Right renal pelvis (tissue), 4 donors: Measurements from ENCODE around the gene CETP. TPM values are rescaled to one million over a fixed set of nuclear protein-coding genes. Genes with fewer than 3 reads are reported as not detected.
A peak's percentile ranks its signal among the peaks of the same experiment; 100 is the strongest.

Experiments used
- DNase-seq, 4 donors: peaks; one replicate each; pipeline ENCODE4 v3.0.0-alpha.2; 2013; ENCODE audit warnings: low read depth in 4 of 4, low spot score in 3 of 4, missing footprints in 1 of 4
- polyA plus RNA-seq, 4 donors: library from polyadenylated mRNA; unstranded; fragments of 120-200 nt; gene quantifications; one replicate each; pipeline ENCODE4 v1.2.1, GENCODE V29; 2013; ENCODE audit not compliant: insufficient read length in 4 of 4

CETP gene
- 10 to 100 TPM; 11.6 to 16.4 (median 12.9) TPM for polyA plus RNA-seq

DNA sequence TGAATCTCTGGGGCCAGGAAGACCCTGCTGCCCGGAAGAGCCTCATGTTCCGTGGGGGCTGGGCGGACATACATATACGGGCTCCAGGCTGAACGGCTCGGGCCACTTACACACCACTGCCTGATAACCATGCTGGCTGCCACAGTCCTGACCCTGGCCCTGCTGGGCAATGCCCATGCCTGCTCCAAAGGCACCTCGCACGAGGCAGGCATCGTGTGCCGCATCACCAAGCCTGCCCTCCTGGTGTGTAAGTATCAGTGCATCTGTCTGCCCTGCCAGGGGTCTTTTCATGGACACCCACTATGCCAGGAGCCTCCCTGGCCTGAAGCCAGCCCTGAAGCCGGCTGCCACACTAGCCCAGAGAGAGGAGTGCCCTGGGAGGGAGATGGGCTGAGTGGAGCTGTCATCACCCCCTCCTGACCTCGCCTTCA lies at the start of gene CETP:
Gene CETP, plus strand, starts transcription at position 100 of the 431 bp plus-strand sequence. Its CDS starts 30 bp downstream, at position 130.
- no peak for DNase-seq

DNA sequence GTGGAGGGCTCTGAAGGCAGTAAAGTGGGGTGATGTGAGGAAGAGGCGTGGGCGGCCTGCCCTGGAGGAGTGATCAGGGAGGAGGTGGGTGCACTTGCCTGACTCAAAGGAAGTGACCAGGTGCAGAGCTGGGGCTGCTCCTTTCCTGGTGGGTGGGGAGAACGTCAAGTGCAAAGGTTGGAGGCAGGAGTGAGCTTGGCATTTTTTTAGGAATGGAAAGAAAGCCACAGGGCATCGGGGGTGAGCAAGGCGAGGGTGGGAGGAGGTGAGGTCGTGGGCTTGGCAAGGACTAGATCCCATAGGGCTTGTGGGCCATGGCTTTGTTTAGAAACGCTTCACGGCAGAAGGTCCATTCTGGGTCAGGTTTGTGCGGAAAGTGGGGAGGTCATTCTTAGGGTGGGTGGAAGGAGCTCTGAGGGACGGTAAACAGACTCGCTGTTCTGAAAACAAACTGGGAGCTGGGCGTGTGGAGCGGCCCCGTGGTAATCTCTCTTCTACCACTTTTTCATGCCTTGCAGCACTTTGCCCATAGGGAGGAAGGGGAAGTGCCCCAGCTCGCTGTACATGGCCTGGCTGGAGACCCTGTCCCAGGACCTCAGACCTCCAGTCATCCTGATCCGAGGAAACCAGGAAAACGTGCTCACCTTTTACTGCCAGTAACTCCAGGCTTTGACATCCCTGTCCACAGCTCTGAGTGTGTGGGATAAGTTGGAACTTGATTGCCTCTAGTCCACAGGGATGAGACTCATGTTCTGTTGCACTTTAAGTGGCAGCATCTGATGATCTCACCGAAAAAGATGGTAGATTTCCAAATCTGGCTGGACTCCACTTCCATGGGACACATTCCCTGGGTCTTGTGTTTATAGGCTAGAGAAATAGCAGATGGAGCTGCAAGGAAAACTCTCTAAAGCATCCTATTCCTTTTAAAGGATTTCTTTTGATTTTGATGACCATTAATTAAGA lies 48.7 kb upstream of the CETP start:
- DNase-seq, result no peak

DNA sequence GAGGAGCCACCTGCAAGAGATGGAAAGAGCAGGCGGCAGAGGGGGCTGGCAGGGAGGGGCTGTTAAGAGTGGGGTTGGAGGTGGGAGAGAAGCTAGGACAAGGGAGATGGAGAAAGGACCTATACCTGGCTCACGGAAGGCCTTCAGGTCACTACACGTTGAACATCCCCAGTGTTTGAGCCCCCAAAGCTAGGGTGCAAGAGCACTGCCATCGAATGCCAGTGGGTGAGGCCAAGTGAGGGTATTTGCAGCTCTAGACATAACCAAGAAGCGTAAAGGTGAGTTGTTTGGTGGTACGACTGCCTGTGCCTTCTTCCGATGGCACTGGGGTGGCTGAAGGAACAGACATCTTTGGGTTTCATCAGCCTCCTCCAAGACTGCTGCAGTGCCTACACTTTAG lies 46.9 kb upstream of the CETP start:
- no peak for DNase-seq

DNA sequence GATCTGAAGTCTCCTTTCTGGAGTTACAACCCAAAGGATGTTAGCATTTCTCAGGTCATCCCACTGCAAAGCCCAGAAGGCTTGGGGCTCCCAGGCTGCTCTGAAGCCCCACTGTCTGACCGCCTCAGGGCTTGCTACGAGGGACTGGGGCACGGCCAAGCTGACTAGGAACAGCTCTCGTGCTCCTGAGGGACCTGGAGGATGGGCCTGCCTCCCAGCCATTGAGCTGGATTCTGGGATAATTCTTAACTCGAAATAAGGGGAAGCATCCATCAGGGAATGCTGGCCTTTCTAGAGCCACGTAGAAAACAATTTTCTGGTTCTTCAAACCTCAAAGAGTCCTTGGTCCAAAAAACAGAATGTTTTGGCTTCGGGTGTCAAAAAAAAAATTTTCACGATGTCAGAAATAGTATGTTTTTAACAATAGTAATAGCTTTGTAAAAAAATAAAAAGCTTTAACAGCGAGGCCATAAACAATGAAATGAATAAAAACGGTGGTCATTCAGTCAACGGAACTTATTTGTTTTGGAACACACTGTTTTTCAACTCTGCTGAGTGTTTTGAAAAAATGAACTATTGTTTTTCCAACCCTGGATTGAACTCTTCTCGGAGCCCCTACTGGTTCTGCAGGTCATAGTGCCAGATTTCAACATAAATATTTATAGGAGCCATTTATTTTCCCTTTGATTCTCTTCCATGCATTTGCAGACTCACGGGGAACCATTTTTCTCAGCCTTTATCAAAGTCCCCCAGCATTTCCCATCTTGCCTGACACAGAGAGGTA lies 46.2 kb upstream of the CETP start:
- DNase-seq, result peak in 3 of 4 donors; percentile 49 to 74 (median 73)

- no peak for DNase-seq
Observed at GRCh38 chr16:56916571-56917403, 45.0 kb upstream of the CETP start.

DNA sequence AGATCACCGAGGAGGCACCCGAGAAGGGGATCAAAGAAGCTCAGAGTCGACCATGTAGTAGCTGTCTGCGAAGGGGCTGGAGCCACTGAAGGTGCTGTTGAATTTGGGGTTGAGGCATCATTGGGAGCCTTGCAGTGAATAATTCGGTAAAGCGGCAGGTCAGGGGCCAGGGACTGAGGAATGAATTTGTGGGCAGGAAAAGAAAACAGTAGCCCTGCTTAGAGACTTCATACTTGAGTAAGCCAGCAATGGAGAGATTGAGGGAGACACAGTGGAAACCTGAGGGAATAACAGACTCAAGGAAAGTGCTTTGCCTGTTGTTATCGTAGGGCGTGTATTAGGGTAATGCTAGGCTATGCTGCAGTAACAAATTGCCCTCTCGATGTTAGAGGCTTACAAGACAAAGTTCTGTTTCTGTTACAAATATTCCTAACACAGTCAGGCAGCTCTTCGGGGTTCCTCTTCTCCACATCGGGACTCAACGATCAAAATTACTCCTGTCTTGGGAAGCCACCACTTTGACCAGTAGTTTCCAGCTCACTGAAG lies 43.2 kb upstream of the CETP start:
- no peak for DNase-seq

GRCh38 chr16:56919099-56919800 lies 42.5 kb upstream of the CETP start:
- no peak for DNase-seq

- no peak for DNase-seq
Observed at GRCh38 chr16:56921571-56921970, 40.2 kb upstream of the CETP start.

DNA sequence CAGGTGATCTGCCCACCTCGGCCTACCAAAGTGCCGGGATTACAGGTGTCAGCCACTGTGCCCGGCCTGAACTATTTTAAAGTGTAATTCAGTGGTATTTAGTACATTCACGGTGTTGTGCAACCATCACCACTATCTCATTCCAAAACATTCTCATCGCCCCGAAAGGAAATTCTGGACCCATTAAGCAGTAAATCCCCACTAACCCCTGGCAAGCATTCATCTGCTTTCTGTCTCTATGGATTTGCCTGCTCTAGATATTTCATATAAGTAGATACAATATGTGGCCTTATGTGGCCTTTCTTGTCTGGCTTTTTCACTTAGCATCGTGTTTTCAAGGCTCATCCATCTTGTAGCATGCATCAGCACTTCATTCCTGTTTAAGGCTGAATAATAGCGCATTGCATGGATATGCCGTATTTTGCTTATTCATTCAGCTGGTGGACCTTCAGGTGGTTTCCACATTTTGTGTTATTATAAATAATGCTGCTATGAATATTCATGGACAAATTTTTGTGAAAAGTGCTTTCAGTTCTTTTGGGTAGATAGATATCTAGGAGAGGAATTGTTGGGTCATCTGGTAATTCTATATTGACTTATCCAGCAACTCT lies 38.2 kb upstream of the CETP start:
- no peak for DNase-seq

GRCh38 chr16:56927471-56927870 lies 34.3 kb upstream of the CETP start:
- no peak for DNase-seq

GRCh38 chr16:56929639-56930038 lies 32.1 kb upstream of the CETP start:
- no peak for DNase-seq

DNA sequence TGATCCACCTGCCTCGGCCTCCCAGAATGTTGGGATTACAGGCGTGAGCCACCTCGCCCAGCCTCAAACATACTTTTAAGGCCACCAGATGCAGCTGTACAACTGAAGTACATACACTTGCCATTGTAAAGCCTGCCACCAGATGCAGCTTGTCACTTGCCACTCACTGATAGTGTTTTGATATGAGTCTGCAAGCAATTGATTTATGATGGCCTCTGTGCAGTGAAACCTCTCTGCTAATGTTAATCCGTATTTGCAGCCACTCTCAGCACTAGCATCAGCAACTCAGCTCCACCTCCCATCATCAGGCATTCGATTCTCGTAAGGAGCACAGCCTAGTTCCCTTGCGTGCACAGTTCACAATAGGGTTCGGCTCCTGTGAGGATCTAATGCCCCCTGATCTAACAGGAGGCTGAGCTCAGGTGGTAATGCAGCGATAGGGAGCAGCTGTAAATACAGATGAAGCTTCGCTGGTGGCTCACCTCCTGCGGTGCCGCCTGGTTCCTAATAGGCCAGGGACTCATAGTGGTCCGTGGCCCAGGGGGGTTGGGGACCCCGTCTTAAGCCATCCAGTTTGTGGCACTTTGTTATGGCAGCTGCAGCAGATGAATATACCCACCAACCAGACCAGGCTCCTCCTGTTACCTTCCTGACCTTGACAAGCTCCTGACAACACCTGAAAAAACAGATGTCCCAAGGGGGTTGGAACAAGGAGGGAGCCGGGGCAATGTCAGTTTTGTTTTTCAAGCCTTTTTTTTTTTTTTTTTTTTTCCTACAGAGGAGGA lies 31.1 kb upstream of the CETP start:
- no peak for DNase-seq

GRCh38 chr16:56931271-56931891 lies 30.4 kb upstream of the CETP start:
- DNase-seq, result no peak

GRCh38 chr16:56931892-56932720 lies 29.6 kb upstream of the CETP start, which contains the start of gene HERPUD1:
Gene HERPUD1 (plus strand): TSS chr16:56932142. CDS start chr16:56932245, 103 bp downstream.
- peak; percentile 91 to 95 (median 94) for DNase-seq

DNA sequence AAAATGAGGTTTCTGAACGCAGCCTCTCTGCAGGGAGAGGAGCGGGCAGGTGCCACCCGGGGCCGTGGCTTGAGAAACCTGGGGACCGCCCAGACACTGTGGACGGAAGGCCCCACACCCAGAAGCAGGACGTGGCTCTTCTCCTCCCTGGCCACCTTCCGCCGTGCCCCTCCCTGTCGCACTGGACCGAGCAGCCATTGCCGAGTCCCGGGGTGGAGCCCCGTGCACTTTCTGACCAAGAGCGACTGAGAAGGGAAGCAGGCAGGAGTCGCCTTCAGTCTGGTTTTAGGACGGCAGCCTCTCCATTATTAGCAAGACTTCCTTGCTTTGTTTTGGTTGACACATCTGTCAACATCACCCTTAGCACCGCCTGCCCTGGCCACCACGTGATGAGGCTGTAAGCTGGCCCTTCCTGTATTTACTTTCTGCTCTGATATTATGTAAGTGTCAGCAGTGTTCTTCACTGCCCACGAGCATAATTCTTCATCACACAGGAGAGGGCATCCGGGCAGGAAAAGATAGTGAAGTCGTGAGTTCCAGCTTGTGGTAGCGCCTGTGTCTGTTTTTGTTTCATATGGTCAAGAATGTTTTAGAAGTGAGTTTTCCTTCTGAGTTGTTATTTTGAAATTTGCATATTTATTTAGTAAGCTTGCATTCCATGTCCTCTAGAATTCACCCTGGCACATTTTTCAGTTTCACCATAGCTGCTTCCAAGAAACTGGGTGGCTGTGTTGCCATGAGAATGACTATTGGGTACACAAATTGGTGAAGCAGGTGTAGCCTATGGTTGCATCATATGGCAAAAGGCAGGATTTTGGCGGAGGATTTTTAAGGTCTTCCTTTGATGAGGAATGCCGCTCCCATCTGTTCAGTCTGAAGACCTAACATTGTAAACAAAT lies 28.8 kb upstream of the CETP start:
- peak in 1 of 4 donors; percentile 56 for DNase-seq
